ENCODE results near the gene TIAM1.
A peak's percentile ranks its signal among the peaks of the same experiment; 100 is the strongest.

TIAM1 gene

DNA sequence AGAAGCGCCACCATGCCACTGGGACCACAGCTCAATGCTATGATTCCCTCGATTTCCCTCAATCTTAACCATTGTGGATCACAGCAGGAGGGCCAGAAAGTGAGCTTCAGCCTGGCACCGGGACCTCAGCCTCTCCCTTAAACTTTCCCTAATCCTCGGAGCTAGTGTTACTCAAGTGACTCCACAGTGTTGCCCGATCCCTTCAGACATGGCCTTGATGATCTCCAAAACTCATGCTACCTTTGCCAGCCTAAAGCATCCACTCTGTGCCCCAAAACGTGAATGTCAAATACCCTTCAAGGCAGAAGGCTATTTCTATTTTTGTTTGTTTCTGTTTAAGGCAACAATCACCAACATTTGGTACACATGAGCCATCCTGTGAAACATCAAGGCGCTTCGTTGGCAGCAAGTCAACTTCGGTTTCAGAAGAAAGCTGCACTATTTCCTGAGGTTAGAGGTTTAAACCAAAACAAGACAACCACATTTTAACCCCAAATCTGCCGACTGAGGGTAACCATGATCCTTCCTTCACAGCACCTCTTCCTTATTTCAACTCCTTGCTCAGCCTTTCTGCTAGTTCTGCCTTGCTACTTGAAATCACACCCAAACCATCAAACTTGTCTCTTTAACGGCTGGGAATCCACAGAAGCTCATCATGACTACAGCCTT, 211.4 kb downstream of the TIAM1 start:
- peak overlapping the region; percentile 96 for H3K27ac Mint-ChIP-seq
- H3K36me3 Mint-ChIP-seq, result peaks cover 89% of the 10 kb centered on the region
- peak overlapping the region; percentile 69 for H3K4me3 Mint-ChIP-seq
- peaks cover 60% of the 10 kb centered on the region for H3K4me1 Mint-ChIP-seq
- peaks cover 3% of the 10 kb centered on the region for H3K9me3 Mint-ChIP-seq
- peak; percentile 81 for DNase-seq
- no peaks in the 10 kb centered on the region for H3K27me3 Mint-ChIP-seq
- CTCF ChIA-PET, result interaction anchor here (0.5 to 1.8 kb wide), 14 partner anchors 10 to 222 kb away, joined by 3 to 13 read pairs (median 4); no protein-coding TSS in a partner anchor

DNA sequence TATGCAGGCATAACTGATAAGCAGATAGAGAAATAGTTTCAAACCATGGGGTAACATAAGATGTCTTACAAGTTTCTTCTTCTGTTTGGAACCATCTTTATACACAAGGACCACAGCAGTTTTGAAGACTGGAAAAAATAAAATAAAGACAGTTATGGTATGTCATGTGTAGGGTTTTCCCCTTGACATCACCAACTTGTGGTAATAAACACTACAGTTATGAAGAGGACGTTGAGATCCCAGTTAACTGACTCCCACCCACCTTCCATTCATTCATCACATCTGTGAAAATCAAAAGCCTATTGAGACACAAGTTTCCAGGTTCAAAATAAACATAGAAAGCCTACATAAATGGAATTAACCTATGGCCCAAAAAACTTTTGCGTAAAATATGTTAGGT, 213.2 kb downstream of the TIAM1 start:
- no peak for DNase-seq
- H3K27me3 Mint-ChIP-seq, result no peaks in the 10 kb centered on the region
- peaks cover 57% of the 10 kb centered on the region for H3K4me1 Mint-ChIP-seq
- H3K36me3 Mint-ChIP-seq, result peaks cover 83% of the 10 kb centered on the region
- CTCF ChIA-PET, result interaction anchor here (1.2 to 3.0 kb wide), 2 partner anchors 13 to 50 kb away, joined by 3 to 13 read pairs; no protein-coding TSS in a partner anchor
- H3K4me3 Mint-ChIP-seq, result no peak overlapping the region
- H3K27ac Mint-ChIP-seq, result peak overlapping the region; percentile 3
- peaks cover 3% of the 10 kb centered on the region for H3K9me3 Mint-ChIP-seq

DNA sequence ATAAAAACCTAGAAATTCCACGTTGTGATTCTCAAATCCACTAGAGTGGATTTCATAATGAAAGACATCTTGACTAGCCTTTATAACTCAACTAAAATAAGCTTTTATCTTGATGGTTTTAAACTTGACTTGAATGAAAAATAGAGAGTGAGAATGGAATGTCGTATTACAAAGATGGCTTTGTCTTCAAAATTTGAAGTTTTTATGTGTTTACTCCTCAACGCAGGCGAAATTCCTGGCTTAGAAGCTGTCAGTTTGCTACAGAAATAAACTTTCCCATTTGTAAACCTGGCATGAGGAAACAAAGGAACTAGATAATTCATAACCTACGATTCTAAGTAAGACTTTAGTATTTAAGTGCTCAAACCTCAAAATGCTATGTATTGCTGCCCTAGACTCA, 215.8 kb downstream of the TIAM1 start:
- Mint-ChIP-seq H3K36me3 (peaks cover 72% of the 10 kb centered on the region), H3K27ac (no peak overlapping the region), H3K27me3 (no peaks in the 10 kb centered on the region), H3K4me3 (no peak overlapping the region), H3K4me1 (peaks cover 36% of the 10 kb centered on the region), H3K9me3 (peaks cover 3% of the 10 kb centered on the region)
- DNase-seq, result no peak
- CTCF ChIA-PET, result interaction anchor here (1.3 to 3.0 kb wide), 3 partner anchors 9 to 19 kb away, joined by 3 to 13 read pairs (median 4); no protein-coding TSS in a partner anchor

GRCh38 chr21:31124010-31124409, 220.1 kb downstream of the TIAM1 start:
- no peak for DNase-seq
- Mint-ChIP-seq H3K9me3 (no peaks in the 10 kb centered on the region), H3K4me3 (no peak overlapping the region)

GRCh38 chr21:31119199-31119598, 224.9 kb downstream of the TIAM1 start:
- Mint-ChIP-seq H3K36me3 (peaks cover 47% of the 10 kb centered on the region), H3K27me3 (no peaks in the 10 kb centered on the region), H3K27ac (no peak overlapping the region), H3K4me3 (no peak overlapping the region), H3K9me3 (no peaks in the 10 kb centered on the region), H3K4me1 (peaks cover 17% of the 10 kb centered on the region)
- CTCF ChIA-PET, result interaction anchor here (0.7 to 2.8 kb wide), 7 partner anchors 10 to 476 kb away, joined by 3 to 13 read pairs (median 6); no protein-coding TSS in a partner anchor
- no peak for DNase-seq

More at GRCh38 chr21:31124010-31124409, 220.1 kb downstream of the TIAM1 start:
- CTCF ChIA-PET, result interaction anchor here (1.1 kb wide), 1 partner anchor 16 kb away, joined by 4 read pairs; no protein-coding TSS in a partner anchor
- H3K36me3 Mint-ChIP-seq, result peaks cover 69% of the 10 kb centered on the region
- H3K27me3 Mint-ChIP-seq, result no peaks in the 10 kb centered on the region
- peak overlapping the region; percentile 24 for H3K27ac Mint-ChIP-seq
- no peaks in the 10 kb centered on the region for H3K4me1 Mint-ChIP-seq

DNA sequence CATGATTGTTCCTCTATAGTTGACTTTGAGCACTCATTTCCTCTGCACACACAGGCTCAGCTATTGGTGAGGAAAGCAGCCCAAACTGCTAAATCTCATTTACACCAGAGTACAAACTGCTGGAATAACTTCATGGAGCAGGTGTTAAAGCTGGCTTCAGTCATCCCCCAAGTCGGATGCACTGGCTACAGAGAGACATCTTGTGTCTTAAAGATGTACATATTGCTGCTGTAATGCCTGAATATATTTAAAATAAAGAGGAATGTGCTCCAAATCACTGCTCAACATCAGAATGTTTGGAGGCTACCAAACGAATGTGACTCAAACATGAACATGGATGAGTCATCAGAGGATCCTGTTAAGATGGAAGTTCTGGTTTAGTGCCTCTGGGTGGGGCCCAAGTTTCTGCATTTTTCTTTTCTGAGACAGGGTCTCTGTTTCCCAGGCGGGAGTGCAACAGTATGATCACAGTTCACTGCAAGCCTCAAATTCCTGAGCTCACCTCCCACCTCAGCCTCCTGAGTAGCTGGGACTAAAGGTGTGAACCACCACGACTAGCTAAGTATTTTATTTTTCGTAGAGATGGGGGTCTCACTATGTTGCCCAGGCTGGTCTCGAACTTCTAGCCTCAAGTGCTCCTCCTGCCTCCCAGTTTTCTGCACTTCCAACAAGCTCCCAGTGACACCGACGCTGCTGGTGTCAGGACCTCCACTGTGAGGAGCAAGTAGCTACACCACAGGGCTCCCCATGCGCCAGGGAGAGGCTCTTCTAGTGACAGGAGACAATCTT, 226.7 kb downstream of the TIAM1 start:
- CTCF ChIA-PET, result interaction anchor here (0.9 to 2.8 kb wide), 13 partner anchors 9 to 85 kb away, joined by 3 to 23 read pairs (median 6); no protein-coding TSS in a partner anchor
- no peak for DNase-seq
- no peaks in the 10 kb centered on the region for H3K27me3 Mint-ChIP-seq
- H3K4me3 Mint-ChIP-seq, result no peak overlapping the region
- no peaks in the 10 kb centered on the region for H3K9me3 Mint-ChIP-seq
- H3K27ac Mint-ChIP-seq, result peak overlapping the region; percentile 68
- peaks cover 17% of the 10 kb centered on the region for H3K4me1 Mint-ChIP-seq
- peaks cover 34% of the 10 kb centered on the region for H3K36me3 Mint-ChIP-seq

GRCh38 chr21:31115249-31115648, 228.8 kb downstream of the TIAM1 start:
- H3K4me3 Mint-ChIP-seq, result no peak overlapping the region
- peaks cover 17% of the 10 kb centered on the region for H3K4me1 Mint-ChIP-seq

GRCh38 chr21:31111093-31111492, 233.0 kb downstream of the TIAM1 start:
- Mint-ChIP-seq H3K36me3 (peaks cover 5% of the 10 kb centered on the region), H3K27me3 (no peaks in the 10 kb centered on the region), H3K4me1 (peaks cover 5% of the 10 kb centered on the region), H3K9me3 (no peaks in the 10 kb centered on the region), H3K27ac (no peak overlapping the region), H3K4me3 (no peak overlapping the region)
- no peak for DNase-seq
- CTCF ChIA-PET, result interaction anchor here (0.8 to 3.3 kb wide), 8 partner anchors 10 to 494 kb away, joined by 3 to 15 read pairs (median 7); no protein-coding TSS in a partner anchor

More at GRCh38 chr21:31115249-31115648, 228.8 kb downstream of the TIAM1 start:
- H3K36me3 Mint-ChIP-seq, result peaks cover 14% of the 10 kb centered on the region
- no peaks in the 10 kb centered on the region for H3K27me3 Mint-ChIP-seq
- H3K9me3 Mint-ChIP-seq, result no peaks in the 10 kb centered on the region
- DNase-seq, result no peak
- H3K27ac Mint-ChIP-seq, result no peak overlapping the region
- CTCF ChIA-PET, result no interaction called here

DNA sequence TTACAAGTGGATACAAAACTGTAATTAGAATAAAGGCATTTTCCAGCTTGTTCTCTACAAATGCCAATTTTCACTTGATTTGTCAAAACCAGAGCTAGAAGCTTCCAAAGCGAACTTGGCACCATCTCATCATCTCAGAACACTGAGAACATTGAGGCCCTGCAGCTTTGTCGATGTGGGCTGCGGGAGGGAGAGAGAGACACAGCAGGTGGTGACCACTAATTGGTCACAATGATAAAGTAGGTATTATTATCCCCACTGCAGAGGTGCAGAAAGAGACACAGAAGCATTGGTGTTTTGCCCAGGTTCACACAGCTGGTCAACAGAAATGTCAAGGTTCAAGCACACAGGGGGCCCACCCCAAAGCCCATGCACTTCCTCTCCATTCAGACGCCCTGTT, 233.6 kb downstream of the TIAM1 start:
- no peak overlapping the region for H3K27ac Mint-ChIP-seq
- H3K4me3 Mint-ChIP-seq, result no peak overlapping the region
- H3K36me3 Mint-ChIP-seq, result peaks cover 7% of the 10 kb centered on the region
- H3K27me3 Mint-ChIP-seq, result no peaks in the 10 kb centered on the region
- peaks cover 5% of the 10 kb centered on the region for H3K4me1 Mint-ChIP-seq
- H3K9me3 Mint-ChIP-seq, result no peaks in the 10 kb centered on the region
- DNase-seq, result no peak
- CTCF ChIA-PET, result interaction anchor here (0.7 to 3.3 kb wide), 12 partner anchors 9 to 495 kb away, joined by 3 to 35 read pairs (median 8); no protein-coding TSS in a partner anchor

DNA sequence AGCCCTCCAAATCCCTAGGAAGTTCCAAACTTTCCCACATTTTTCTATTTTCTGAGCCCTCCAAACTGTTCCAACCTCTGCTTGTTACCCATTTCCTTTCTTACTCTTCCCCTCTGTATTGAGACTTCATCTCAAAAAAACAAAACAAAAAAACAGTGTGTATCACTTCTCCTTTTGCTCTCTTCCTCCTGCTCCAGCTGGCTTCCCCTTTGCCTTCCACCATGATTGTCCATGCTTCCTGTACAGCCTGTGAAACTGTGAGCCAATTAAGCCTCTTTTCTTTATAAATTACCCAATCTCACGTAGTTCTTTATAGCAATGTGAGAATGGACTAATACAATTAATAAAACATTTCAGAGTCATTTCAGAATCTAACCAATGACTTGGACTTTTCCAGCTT, 236.2 kb downstream of the TIAM1 start:
- Mint-ChIP-seq H3K27me3 (no peaks in the 10 kb centered on the region), H3K4me3 (no peak overlapping the region), H3K27ac (no peak overlapping the region), H3K4me1 (peaks cover 26% of the 10 kb centered on the region), H3K9me3 (peaks cover 6% of the 10 kb centered on the region), H3K36me3 (peaks cover 11% of the 10 kb centered on the region)
- no peak for DNase-seq
- CTCF ChIA-PET, result interaction anchor here (1.2 to 3.3 kb wide), 7 partner anchors 8 to 494 kb away, joined by 4 to 35 read pairs (median 15); no protein-coding TSS in a partner anchor

- Mint-ChIP-seq H3K4me3 (no peak overlapping the region), H3K36me3 (peaks cover 11% of the 10 kb centered on the region), H3K9me3 (peaks cover 6% of the 10 kb centered on the region), H3K4me1 (peaks cover 31% of the 10 kb centered on the region), H3K27me3 (no peaks in the 10 kb centered on the region), H3K27ac (no peak overlapping the region)
- no peak for DNase-seq
- CTCF ChIA-PET, result interaction anchor here (3.0 to 3.3 kb wide), 4 partner anchors 8 to 495 kb away, joined by 15 to 35 read pairs (median 20); no protein-coding TSS in a partner anchor
These were observed 236.8 kb downstream of the TIAM1 start for GRCh38 chr21:31107176-31107785.

- CTCF ChIA-PET, result interaction anchor here (4.2 kb wide), 1 partner anchor 478 kb away, joined by 26 read pairs; no protein-coding TSS in a partner anchor
- Mint-ChIP-seq H3K27ac (peak overlapping the region; percentile 57), H3K4me3 (no peak overlapping the region), H3K36me3 (peaks cover 11% of the 10 kb centered on the region), H3K9me3 (peaks cover 6% of the 10 kb centered on the region), H3K27me3 (peaks cover under 1% of the 10 kb centered on the region), H3K4me1 (peaks cover 37% of the 10 kb centered on the region)
- no peak for DNase-seq
These were observed 240.3 kb downstream of the TIAM1 start for GRCh38 chr21:31103571-31104265.

DNA sequence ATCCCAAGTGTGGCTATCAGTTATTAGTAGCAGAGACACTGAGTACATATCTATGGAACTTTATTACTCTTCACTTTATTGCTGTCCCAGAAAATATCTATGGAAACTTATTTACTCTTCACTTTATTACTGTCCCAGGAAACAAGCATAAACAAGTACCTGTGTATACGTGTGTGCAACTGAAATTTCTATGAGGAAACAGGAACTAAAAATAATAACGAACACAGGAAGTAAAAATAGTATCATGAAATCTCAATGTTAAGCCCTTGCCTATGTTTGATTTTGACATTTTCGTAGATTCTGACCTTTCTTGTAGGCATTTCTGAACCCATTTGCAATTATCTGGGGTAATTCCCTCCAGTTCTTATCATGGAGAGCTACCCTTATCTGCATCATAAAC, 240.9 kb downstream of the TIAM1 start:
- no peak for DNase-seq
- H3K4me3 Mint-ChIP-seq, result no peak overlapping the region
- peaks cover 6% of the 10 kb centered on the region for H3K9me3 Mint-ChIP-seq
- peak overlapping the region; percentile 57 for H3K27ac Mint-ChIP-seq
- peaks cover 41% of the 10 kb centered on the region for H3K4me1 Mint-ChIP-seq
- CTCF ChIA-PET, result interaction anchor here (2.4 to 4.2 kb wide), 2 partner anchors 78 to 478 kb away, joined by 20 to 26 read pairs; no protein-coding TSS in a partner anchor
- peaks cover 5% of the 10 kb centered on the region for H3K27me3 Mint-ChIP-seq
- H3K36me3 Mint-ChIP-seq, result peaks cover 11% of the 10 kb centered on the region

Data from activated naive CD4-positive, alpha-beta T cell treated with anti-CD3 and anti-CD28 coated beads, Interleukin-2, amount 10 ng/mL, durations not matched to agents 7 days and 5 days (primary cell).